ENCODE measurements around the gene KBTBD2.
"Not testable (repeated sequence)": the region's sequence is repeated elsewhere in the genome, so short reads cannot be mapped to it uniquely, and the experiment has no call there.

The KBTBD2 gene

GRCh38 chr7:32868116-32868515 is 23.4 kb downstream of the KBTBD2 start:
- TF ChIP-seq ZFX (IDR thresholded peaks at IDR 0.05; ENCODE audit: borderline replicate concordance) (no peak), CTCF (IDR thresholded peaks at IDR 0.05) (no peak)
- no peak overlapping the region for H3K27ac ChIP-seq

- TF ChIP-seq ZFX (IDR thresholded peaks at IDR 0.05; ENCODE audit: borderline replicate concordance) (no peak), CTCF (IDR thresholded peaks at IDR 0.05) (no peak)
These were observed 26.0 kb downstream of the KBTBD2 start for GRCh38 chr7:32865448-32866030.

GRCh38 chr7:32863872-32864271 is 27.7 kb downstream of the KBTBD2 start:
- not testable (repeated sequence) for H3K27ac ChIP-seq

More at GRCh38 chr7:32865448-32866030, 26.0 kb downstream of the KBTBD2 start:
- no peak overlapping the region for H3K27ac ChIP-seq

- no peak overlapping the region for H3K27ac ChIP-seq
- TF ChIP-seq CTCF (IDR thresholded peaks at IDR 0.05), result no peak
- TF ChIP-seq ZFX (IDR thresholded peaks at IDR 0.05; ENCODE audit: borderline replicate concordance), result no peak
These were observed 31.5 kb downstream of the KBTBD2 start for GRCh38 chr7:32860090-32860489.

- TF ChIP-seq CTCF (IDR thresholded peaks at IDR 0.05) (no peak), ZFX (IDR thresholded peaks at IDR 0.05; ENCODE audit: borderline replicate concordance) (no peak)
- no peak overlapping the region for H3K27ac ChIP-seq
These were observed 32.9 kb downstream of the KBTBD2 start for GRCh38 chr7:32858648-32859047.

- H3K27ac ChIP-seq, result not testable (repeated sequence)
These were observed 34.5 kb downstream of the KBTBD2 start for GRCh38 chr7:32857063-32857462.

GRCh38 chr7:32855837-32856775 is 35.5 kb downstream of the KBTBD2 start:
- not testable (repeated sequence) for H3K27ac ChIP-seq

- not testable (repeated sequence) for H3K27ac ChIP-seq
These were observed 40.9 kb downstream of the KBTBD2 start for GRCh38 chr7:32850654-32851053.

GRCh38 chr7:32848655-32849054 is 42.9 kb downstream of the KBTBD2 start:
- not testable (repeated sequence) for H3K27ac ChIP-seq

- no peak overlapping the region for H3K27ac ChIP-seq
- peak; percentile 97 for TF ChIP-seq CTCF (IDR thresholded peaks at IDR 0.05)
- TF ChIP-seq ZFX (IDR thresholded peaks at IDR 0.05; ENCODE audit: borderline replicate concordance), result no peak
These were observed 44.8 kb downstream of the KBTBD2 start for GRCh38 chr7:32846630-32847225.

GRCh38 chr7:32844748-32845147 is 46.8 kb downstream of the KBTBD2 start:
- H3K27ac ChIP-seq, result not testable (repeated sequence)

GRCh38 chr7:32843763-32844162 is 47.8 kb downstream of the KBTBD2 start:
- not testable (repeated sequence) for H3K27ac ChIP-seq

GRCh38 chr7:32839846-32840245 is 51.7 kb downstream of the KBTBD2 start:
- not testable (repeated sequence) for H3K27ac ChIP-seq
